Esophagus squamous epithelium (tissue), 4 donors: ENCODE measurements around the gene TNRC6A.

Experiments used
- CTCF ChIP-seq, 6 experiments: fragments of 450-650 bp in 4 of 6; fragments of 200-600 bp in 2 of 6; sonication (generic) in 2 of 6; IDR thresholded peaks; one replicate each; pipeline ENCODE4 v1.5.1; 2016 to 2019; ENCODE audit warnings: antibody characterized with exemption in 6 of 6, mild to moderate bottlenecking in 4 of 6, moderate library complexity in 4 of 6
- POLR2A ChIP-seq, 4 donors: fragments of 450-650 bp; IDR thresholded peaks; one replicate each; pipeline ENCODE4 v1.6.1; 2017; ENCODE audit warnings: antibody characterized with exemption in 4 of 4, mild to moderate bottlenecking in 4 of 4, moderate library complexity in 3 of 4

- TF ChIP-seq POLR2A (IDR thresholded peaks at IDR 0.05) = no peak
- TF ChIP-seq CTCF (IDR thresholded peaks at IDR 0.05) = no peak
Observed at GRCh38 chr16:24821129-24821528, 91.7 kb downstream of the TNRC6A start.
